IMR-90 (cell line): Measurements from ENCODE around the gene COG7. TPM values are rescaled to one million over a fixed set of nuclear protein-coding genes. Genes with fewer than 3 reads are reported as not detected.

ENCODE experiments used
- ATAC-seq: fragments of 200-7000 bp; cut with Tn5 transposase; 2 replicates; pipeline ENCODE4 v1.9.1; 2020; ENCODE audit warnings: low read depth, mild to moderate bottlenecking, moderate library complexity
- BruUV-seq: library from RNA; stranded (reverse); fragments of 400-500 nt; replicated peaks from 2 replicates; lab custom pipeline; 2021; lab: Mats Ljungman, UMichigan
- CTCF ChIA-PET: fragments of 300-600 bp; formaldehyde crosslinking; extraction: SDS; loops from one replicate; lab custom pipeline; 2021; ENCODE audit warnings: antibody characterized with exemption; lab: Yijun Ruan, JAX
- POLR2A ChIA-PET: fragments of 300-600 bp; sonication (Branson Sonifier 250); formaldehyde crosslinking; loops from one replicate; lab custom pipeline; 2022; ENCODE audit warnings: antibody characterized with exemption; ENCODE audit not compliant: unreplicated experiment; lab: Charles Lee
- DNase-seq: peaks from one replicate; pipeline ENCODE4 v3.0.0; 2013
- H2AFZ ChIP-seq: replicated peaks from 2 replicates; pipeline ENCODE3; 2013; ENCODE audit warnings: low read length, mild to moderate bottlenecking; ENCODE audit not compliant: poor library complexity
- H2AK5ac ChIP-seq: 2 replicates; pipeline ENCODE4 v1.6.1; 2013; ENCODE audit warnings: low read depth, low read length, inconsistent platforms
- H2AK9ac ChIP-seq: replicated peaks from 2 replicates; pipeline ENCODE3; 2013; ENCODE audit warnings: mild to moderate bottlenecking, low read depth, low read length, moderate library complexity; ENCODE audit not compliant: poor library complexity
- H2BK120ac ChIP-seq: 2 replicates; pipeline ENCODE4 v1.6.1; 2013; ENCODE audit warnings: low read depth, low read length, inconsistent platforms
- H2BK15ac ChIP-seq: 3 replicates; pipeline ENCODE4 v1.6.1; 2013; ENCODE audit warnings: low read depth, low read length, inconsistent platforms
- H2BK20ac ChIP-seq: 2 replicates; pipeline ENCODE4 v1.6.1; 2013; ENCODE audit warnings: low read depth, mild to moderate bottlenecking, inconsistent platforms, low read length, moderate library complexity
- H2BK5ac ChIP-seq: 2 replicates; pipeline ENCODE4 v1.6.1; 2013; ENCODE audit warnings: mild to moderate bottlenecking, low read depth, low read length, inconsistent platforms; ENCODE audit not compliant: poor library complexity, severe bottlenecking
- H3K14ac ChIP-seq: replicated peaks from 2 replicates; pipeline ENCODE4 v1.6.1; 2013; ENCODE audit warnings: low read depth, low read length, inconsistent platforms
- H3K18ac ChIP-seq: 2 replicates; pipeline ENCODE4 v1.6.1; 2013; ENCODE audit warnings: low read depth, low read length, control low read depth
- H3K23ac ChIP-seq: 2 replicates; pipeline ENCODE4 v1.6.1; 2013; ENCODE audit warnings: low read depth, low read length, inconsistent platforms
- H3K27ac ChIP-seq: 2 replicates; pipeline ENCODE4 v1.5.1; 2013; ENCODE audit warnings: mild to moderate bottlenecking, control low read depth, low read length; ENCODE audit not compliant: insufficient read depth
- H3K27me3 ChIP-seq: 2 replicates; pipeline ENCODE4 v1.6.1; 2013; ENCODE audit warnings: low read length; ENCODE audit not compliant: control insufficient read depth, insufficient read depth
- H3K36me3 ChIP-seq: 2 replicates; pipeline ENCODE4 v1.6.1; 2013; ENCODE audit warnings: low read length, mixed read lengths; ENCODE audit not compliant: control insufficient read depth, insufficient read depth
- H3K4ac ChIP-seq: 2 replicates; pipeline ENCODE4 v1.6.1; 2013; ENCODE audit warnings: low read depth, low read length, inconsistent platforms
- H3K4me1 ChIP-seq: 2 replicates; pipeline ENCODE4 v1.6.1; 2013; ENCODE audit warnings: low read length, mixed read lengths; ENCODE audit not compliant: control insufficient read depth, insufficient read depth
- H3K4me2 ChIP-seq: 2 replicates; pipeline ENCODE4 v1.6.1; 2013; ENCODE audit warnings: low read depth, mild to moderate bottlenecking, control low read depth, low read length, moderate library complexity
- H3K4me3 ChIP-seq: 2 replicates; pipeline ENCODE4 v1.5.1; 2013; ENCODE audit warnings: low read depth, mild to moderate bottlenecking, control low read depth, low read length, moderate library complexity; ENCODE audit not compliant: insufficient read depth
- H3K56ac ChIP-seq: 2 replicates; pipeline ENCODE4 v1.6.1; 2013; ENCODE audit warnings: low read length, inconsistent platforms; ENCODE audit not compliant: insufficient read depth; ENCODE audit errors: extremely low read depth
- H3K79me1 ChIP-seq, 2 experiments: 2 replicates each; pipeline ENCODE4 v1.6.1; 2013; ENCODE audit warnings: low read length in 2 of 2, inconsistent platforms in 1 of 2, low read depth in 1 of 2
- H3K9ac ChIP-seq: 2 replicates; pipeline ENCODE4 v1.6.1; 2013; ENCODE audit warnings: low read depth, low read length, control low read depth
- H3K9me1 ChIP-seq: 2 replicates; pipeline ENCODE4 v1.6.1; 2013; ENCODE audit warnings: low read length, inconsistent platforms; ENCODE audit not compliant: insufficient read depth
- H3K9me3 ChIP-seq: 2 replicates; pipeline ENCODE4 v1.6.1; 2013; ENCODE audit warnings: low read length; ENCODE audit not compliant: control insufficient read depth, insufficient read depth
- H4K20me1 ChIP-seq: 2 replicates; pipeline ENCODE4 v1.6.1; 2013; ENCODE audit warnings: low read length, inconsistent platforms; ENCODE audit not compliant: insufficient read depth
- H4K5ac ChIP-seq: 2 replicates; pipeline ENCODE4 v1.6.1; 2013; ENCODE audit warnings: mild to moderate bottlenecking, low read depth, low read length, control low read depth
- H4K8ac ChIP-seq, 2 experiments: 2 replicates each; pipeline ENCODE4 v1.6.1; 2013; ENCODE audit warnings: low read depth in 2 of 2, low read length in 2 of 2, control low read depth in 1 of 2, inconsistent platforms in 1 of 2
- H4K91ac ChIP-seq: 2 replicates; pipeline ENCODE4 v1.6.1; 2013; ENCODE audit warnings: low read depth, low read length, inconsistent platforms; ENCODE audit not compliant: insufficient read depth
- BHLHE40 ChIP-seq: fragments of 150-350 bp; IDR thresholded peaks from 2 replicates; pipeline ENCODE4 v1.6.1; 2016; ENCODE audit warnings: mild to moderate bottlenecking, low read depth, low read length
- CEBPB ChIP-seq: IDR thresholded peaks from 2 replicates; pipeline ENCODE4 v1.6.1; 2012; ENCODE audit warnings: low read depth, low read length, improper control_type of control experiment
- CHD1 ChIP-seq: IDR thresholded peaks from 2 replicates; pipeline ENCODE4 v1.6.1; 2012; ENCODE audit warnings: low read depth, low read length, improper control_type of control experiment
- CTCF ChIP-seq: conservative IDR thresholded peaks from 2 replicates; pipeline ENCODE4 v1.5.1; 2012; ENCODE audit warnings: mild to moderate bottlenecking, low read depth, low read length, improper control_type of control experiment
- FOS ChIP-seq: fragments of 150-350 bp; IDR thresholded peaks from 2 replicates; pipeline ENCODE4 v1.6.1; 2016; ENCODE audit warnings: low read depth, low read length
- MAFK ChIP-seq: IDR thresholded peaks from 2 replicates; pipeline ENCODE4 v1.6.1; 2012; ENCODE audit warnings: low read depth, low read length, improper control_type of control experiment
- MAZ ChIP-seq: IDR thresholded peaks from 2 replicates; pipeline ENCODE4 v1.6.1; 2012; ENCODE audit warnings: low read depth, mild to moderate bottlenecking, low read length, improper control_type of control experiment, moderate library complexity, borderline replicate concordance
- MXI1 ChIP-seq: IDR thresholded peaks from 2 replicates; pipeline ENCODE4 v1.6.1; 2012; ENCODE audit warnings: low read depth, mild to moderate bottlenecking, low read length, moderate library complexity, borderline replicate concordance
- NFE2L2 ChIP-seq: fragments of 150-350 bp; IDR thresholded peaks from 2 replicates; pipeline ENCODE4 v1.6.1; 2016; ENCODE audit warnings: low read depth, mild to moderate bottlenecking, low read length
- POLR2A ChIP-seq: IDR thresholded peaks from 2 replicates; pipeline ENCODE4 v1.6.1; 2012; ENCODE audit warnings: mild to moderate bottlenecking, low read depth, low read length
- RAD21 ChIP-seq: IDR thresholded peaks from 2 replicates; pipeline ENCODE4 v1.6.1; 2012; ENCODE audit warnings: low read length, improper control_type of control experiment
- RCOR1 ChIP-seq: IDR thresholded peaks from 2 replicates; pipeline ENCODE4 v1.6.1; 2012; ENCODE audit warnings: mild to moderate bottlenecking, low read length, improper control_type of control experiment; ENCODE audit not compliant: insufficient replicate concordance
- RFX5 ChIP-seq: IDR thresholded peaks from 2 replicates; pipeline ENCODE4 v1.8.0; 2012; ENCODE audit warnings: low read depth, mild to moderate bottlenecking, low read length, moderate library complexity
- SMC3 ChIP-seq: fragments of 150-350 bp; IDR thresholded peaks from 2 replicates; pipeline ENCODE4 v1.6.1; 2016; ENCODE audit warnings: low read depth, mild to moderate bottlenecking, antibody characterized with exemption, low read length, moderate library complexity
- USF2 ChIP-seq: fragments of 150-350 bp; IDR thresholded peaks from 2 replicates; pipeline ENCODE4 v1.6.1; 2017; ENCODE audit warnings: mild to moderate bottlenecking, antibody characterized with exemption, low read length, low read depth
- WGBS, 2 experiments: methylation state at CpG; one replicate each; pipeline versions ENCODE4 v1.1.5 to v1.1.7; 2013; ENCODE audit warnings: missing lambda C conversion rate in 2 of 2; ENCODE audit not compliant: insufficient read length in 1 of 2; ENCODE audit errors: extremely low coverage in 2 of 2; 5-methylcytosine and 5-hydroxymethylcytosine counted together
- dilution Hi-C: fragments of 300-500 bp; cut with HindIII; formaldehyde crosslinking; loops from one replicate; pipeline ENCODE4 v1.14.3; 2018; ENCODE audit warnings: low sequenced_read_pairs; ENCODE audit not compliant: unreplicated experiment
- in situ Hi-C: fragments of 300-500 bp; cut with MboI; formaldehyde crosslinking; loops from 3 replicates; pipeline ENCODE4 v1.14.3; 2019; ENCODE audit warnings: low sequenced_read_pairs, inconsistent platforms, mixed read lengths
- intact Hi-C: fragments of 100-400 bp; cut with micrococcal nuclease; formaldehyde crosslinking; loops from 2 replicates; pipeline ENCODE4 v1.10.0; 2022
- polyA plus RNA-seq, 3 experiments: library from polyadenylated mRNA; depleted of rRNA; stranded (reverse); fragments of >200 nt; gene quantifications; 2 replicates each; pipeline ENCODE4 v1.2.3, GENCODE V29; 2012; ENCODE audit warnings: low replicate concordance in 1 of 3
- total RNA-seq: library from RNA; depleted of rRNA; stranded (reverse); fragments of >200 nt; gene quantifications from 2 replicates; pipeline ENCODE4 v1.2.3, GENCODE V29; 2012
- TF ChIP-seq, protein P1 (sequence below): fragments of 150-350 bp; IDR thresholded peaks from 2 replicates; pipeline ENCODE4 v1.6.1; 2016; ENCODE audit warnings: low read depth, mild to moderate bottlenecking, low read length, moderate library complexity, borderline replicate concordance

COG7 gene
- total and polyA plus RNA-seq, 2 of the 4 experiments (the other 2 are of a cell fraction) = 28.5 to 43.7 TPM

GRCh38 chr16:23367988-23368387, 85.0 kb downstream of the COG7 start:
- no peak overlapping the region for H4K8ac ChIP-seq
- no peaks in the 10 kb centered on the region for H3K36me3 ChIP-seq
- no peak overlapping the region for H4K5ac ChIP-seq
- H3K23ac ChIP-seq = no peak overlapping the region
- no peak overlapping the region for H3K4me2 ChIP-seq
- DNase-seq (no peak), ATAC-seq (no peak)
- H2AK5ac ChIP-seq = no peak overlapping the region
- H3K4me1 ChIP-seq = no peaks in the 10 kb centered on the region
- H2AK9ac ChIP-seq = peak overlapping the region; percentile 63
- POLR2A ChIA-PET = no interaction called here
- no peak overlapping the region for H2BK20ac ChIP-seq
- no peak overlapping the region for H2BK15ac ChIP-seq
- dilution Hi-C loops (no loop called here), in situ Hi-C loops (no loop called here), intact Hi-C loops (no loop called here)
- WGBS, 2 experiments = no CpG with 5 or more reads among the region's 8 CpGs
- peaks cover 6% of the 10 kb centered on the region; the same call in 1 of the 2 replicates for H3K27me3 ChIP-seq
- no TSS peak for BruUV-seq
- H3K4ac ChIP-seq = no peak overlapping the region
- H3K4me3 ChIP-seq = no peak overlapping the region
- no peak overlapping the region for H3K56ac ChIP-seq
- H2BK5ac ChIP-seq = no peak overlapping the region
- H2BK120ac ChIP-seq = no peak overlapping the region
- CTCF ChIA-PET = no interaction called here
- H3K9me3 ChIP-seq = no peaks in the 10 kb centered on the region
- no peak overlapping the region for H3K9ac ChIP-seq
- H3K9me1 ChIP-seq = no peaks in the 10 kb centered on the region; the same call in 1 of the 2 replicates
- H4K20me1 ChIP-seq = no peaks in the 10 kb centered on the region
- TF ChIP-seq NFE2L2 = no peak
- TF ChIP-seq RCOR1 = no peak
- TF ChIP-seq POLR2A = no peak
- TF ChIP-seq CHD1 = no peak
- TF ChIP-seq RFX5 = no peak
- TF ChIP-seq MAZ = no peak
- no peak for TF ChIP-seq CEBPB
- no peak for TF ChIP-seq RAD21
- TF ChIP-seq FOS = no peak
- no peak for TF ChIP-seq USF2
- no peak for TF ChIP-seq CTCF
- TF ChIP-seq MAFK = no peak
- TF ChIP-seq MXI1 = no peak
- TF ChIP-seq, protein P1, sequence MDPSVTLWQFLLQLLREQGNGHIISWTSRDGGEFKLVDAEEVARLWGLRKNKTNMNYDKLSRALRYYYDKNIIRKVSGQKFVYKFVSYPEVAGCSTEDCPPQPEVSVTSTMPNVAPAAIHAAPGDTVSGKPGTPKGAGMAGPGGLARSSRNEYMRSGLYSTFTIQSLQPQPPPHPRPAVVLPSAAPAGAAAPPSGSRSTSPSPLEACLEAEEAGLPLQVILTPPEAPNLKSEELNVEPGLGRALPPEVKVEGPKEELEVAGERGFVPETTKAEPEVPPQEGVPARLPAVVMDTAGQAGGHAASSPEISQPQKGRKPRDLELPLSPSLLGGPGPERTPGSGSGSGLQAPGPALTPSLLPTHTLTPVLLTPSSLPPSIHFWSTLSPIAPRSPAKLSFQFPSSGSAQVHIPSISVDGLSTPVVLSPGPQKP = no peak
- no peak for TF ChIP-seq SMC3
- no peak for TF ChIP-seq BHLHE40
- H3K14ac ChIP-seq = no peak overlapping the region
- H2AFZ ChIP-seq = no peak overlapping the region
- H3K79me1 ChIP-seq = no peaks in the 10 kb centered on the region
- H3K18ac ChIP-seq = no peak overlapping the region
- H3K27ac ChIP-seq = no peak overlapping the region
- no peak overlapping the region for H4K91ac ChIP-seq
